Measurements from ENCODE around the gene RIMS3. TPM values are rescaled to one million over a fixed set of nuclear protein-coding genes. Genes with fewer than 3 reads are reported as not detected.

The RIMS3 gene
- total RNA-seq, 1 donor from 2014 or later: 0.20 TPM

GRCh38 chr1:40594187-40594531, 71.3 kb downstream of the RIMS3 start:
- no peak for DNase-seq (ENCODE audit: low read depth in 2 of 2)

GRCh38 chr1:40593449-40594186, 71.9 kb downstream of the RIMS3 start:
- no peak for DNase-seq (ENCODE audit: low read depth in 2 of 2)

GRCh38 chr1:40592107-40592803, 73.2 kb downstream of the RIMS3 start:
- peak; percentile 58 to 63 for DNase-seq (ENCODE audit: low read depth in 2 of 2)

- DNase-seq (ENCODE audit: low read depth in 2 of 2): no peak
These were observed 76.9 kb downstream of the RIMS3 start for GRCh38 chr1:40588586-40588985.

- DNase-seq (ENCODE audit: low read depth in 2 of 2): no peak
These were observed 81.5 kb downstream of the RIMS3 start for GRCh38 chr1:40583980-40584379.

- DNase-seq (ENCODE audit: low read depth in 2 of 2): peak in 1 of 2 donors; percentile 16
These were observed 83.4 kb downstream of the RIMS3 start for GRCh38 chr1:40582116-40582515.

GRCh38 chr1:40575336-40575735, 90.1 kb downstream of the RIMS3 start:
- peak in 1 of 2 donors; percentile 38 for DNase-seq (ENCODE audit: low read depth in 2 of 2)

- peak; percentile 86 to 95 for DNase-seq (ENCODE audit: low read depth in 2 of 2)
These were observed 90.7 kb downstream of the RIMS3 start for GRCh38 chr1:40574805-40575204.

Other genes with a start within 250 kb of the RIMS3 start
- gene ZFP69B, start 215.2 kb downstream of the RIMS3 start, total RNA-seq: 0.60 and 0.65 TPM in 2 replicates
- 1.3 and 2.0 TPM in 2 replicates for gene ZFP69, start 188.4 kb downstream of the RIMS3 start, total RNA-seq
- gene EXO5, start 156.9 kb downstream of the RIMS3 start, total RNA-seq: 5.4 and 6.0 TPM in 2 replicates
- gene ZNF684, start 134.0 kb downstream of the RIMS3 start, total RNA-seq: 1.4 and 1.5 TPM in 2 replicates
- gene NFYC, start 26.0 kb upstream of the RIMS3 start, total RNA-seq: 11.3 and 14.5 TPM in 2 replicates
- gene KCNQ4, start 118.1 kb upstream of the RIMS3 start, total RNA-seq: not detected in 2 replicates
- 3.9 and 4.4 TPM in 2 replicates for gene CITED4, start 196.7 kb upstream of the RIMS3 start, total RNA-seq